GM19452 (cell line): ENCODE measurements around the gene TBL1Y.
"Not testable (repeated sequence)": the region's sequence is repeated elsewhere in the genome, so short reads cannot be mapped to it uniquely, and the experiment has no call there.

Experiments used
- ATAC-seq: cut with Tn5 transposase; IDR thresholded peaks from one replicate; pipeline ENCODE4 v1.9.1; 2021; ENCODE audit not compliant: unreplicated experiment

TBL1Y gene

GRCh38 chrY:6972271-6972887 lies 61.9 kb downstream of the TBL1Y start:
- no peak for ATAC-seq

- ATAC-seq = no peak
Observed at GRCh38 chrY:6974971-6975370, 64.5 kb downstream of the TBL1Y start.

- no peak for ATAC-seq
Observed at GRCh38 chrY:6977783-6978182, 67.3 kb downstream of the TBL1Y start.

DNA sequence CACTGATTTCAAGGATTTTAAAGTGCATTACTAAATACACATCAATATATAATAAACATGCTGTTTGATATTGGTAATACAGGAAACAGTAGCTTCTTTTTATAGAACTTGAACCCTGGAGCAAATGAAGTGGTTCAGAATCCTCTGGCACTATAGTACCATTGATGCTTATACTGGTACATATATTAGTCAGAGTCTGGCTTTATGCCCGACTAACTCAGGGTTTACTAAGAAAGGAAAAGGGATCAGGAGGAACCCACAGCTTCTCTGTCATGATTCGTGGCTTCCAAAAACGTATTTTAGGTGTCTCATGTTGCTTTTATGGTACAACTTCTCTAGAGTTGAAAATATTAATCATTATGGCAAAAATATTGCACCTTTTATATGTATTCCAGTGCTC lies 72.7 kb downstream of the TBL1Y start:
- ATAC-seq = no peak

DNA sequence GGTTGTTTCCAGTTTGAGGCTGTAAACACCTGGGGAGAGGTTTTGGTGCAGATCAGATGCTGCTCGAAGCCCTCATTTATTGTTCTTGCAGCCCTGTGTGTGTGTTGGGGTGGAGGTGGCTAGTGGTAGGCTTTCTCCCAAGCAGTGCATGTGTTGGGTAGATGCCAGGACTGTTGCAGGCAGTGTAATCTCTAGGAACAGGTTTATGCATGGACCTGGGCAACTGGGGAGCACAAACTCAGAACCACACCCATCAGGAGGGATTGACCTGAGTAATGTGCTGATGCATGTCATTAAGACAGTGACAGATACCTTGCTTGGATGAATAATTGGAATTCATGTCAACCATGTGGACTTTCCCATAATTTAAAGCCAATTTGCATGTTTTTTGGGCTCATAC lies 77.3 kb downstream of the TBL1Y start:
- ATAC-seq = no peak

GRCh38 chrY:6989886-6990620 lies 79.6 kb downstream of the TBL1Y start:
- ATAC-seq = no peak

DNA sequence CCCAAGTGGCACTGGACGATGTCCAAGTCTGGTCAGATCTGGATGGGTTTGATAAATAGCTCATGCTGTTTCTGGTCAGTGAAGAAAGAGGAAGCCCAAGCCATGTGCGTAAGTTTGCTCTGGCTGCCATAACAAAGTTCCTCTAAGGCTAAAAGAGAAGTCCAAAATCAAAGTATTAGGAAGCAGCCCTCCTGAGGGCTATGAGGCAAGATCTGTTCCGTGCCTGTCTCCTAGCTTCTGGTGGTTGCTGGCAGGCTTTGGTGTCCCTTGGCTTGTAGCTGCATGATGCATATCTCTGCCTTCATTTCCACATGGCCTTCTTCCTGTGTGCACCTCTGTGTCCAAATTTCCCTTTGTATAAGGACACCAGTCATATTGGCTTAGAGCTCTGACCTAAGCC lies 81.5 kb downstream of the TBL1Y start:
- no peak for ATAC-seq

GRCh38 chrY:6995987-6996386 lies 85.5 kb downstream of the TBL1Y start:
- no peak for ATAC-seq

DNA sequence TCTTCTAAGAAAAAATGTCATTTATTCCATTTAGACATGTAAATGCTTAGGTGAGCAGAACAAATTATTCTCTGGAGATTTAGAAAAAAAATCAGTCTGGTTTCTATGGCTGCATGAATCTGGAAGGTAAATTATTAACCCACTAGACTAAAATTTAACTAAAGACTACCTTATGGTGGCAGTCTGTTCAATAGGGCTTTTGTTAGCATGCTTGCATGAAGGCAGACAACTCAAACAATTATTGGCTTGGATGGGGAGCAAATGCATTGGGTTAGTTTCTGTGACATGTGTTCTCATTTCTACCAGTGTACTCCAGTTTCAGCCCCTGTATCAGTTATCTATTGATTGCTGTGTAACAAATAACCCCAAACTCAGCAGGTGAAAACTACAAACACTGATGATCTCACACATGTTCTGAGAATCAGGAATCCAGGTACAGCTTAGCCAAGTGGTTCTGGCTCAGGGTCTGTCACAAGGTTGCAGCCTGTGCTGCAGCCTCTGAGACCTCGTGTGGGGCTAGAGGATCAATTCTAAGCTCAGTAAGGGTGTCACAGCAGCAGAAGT lies 87.1 kb downstream of the TBL1Y start:
- ATAC-seq = no peak

- ATAC-seq = no peak
Observed at GRCh38 chrY:6999905-7000304, 89.4 kb downstream of the TBL1Y start.

DNA sequence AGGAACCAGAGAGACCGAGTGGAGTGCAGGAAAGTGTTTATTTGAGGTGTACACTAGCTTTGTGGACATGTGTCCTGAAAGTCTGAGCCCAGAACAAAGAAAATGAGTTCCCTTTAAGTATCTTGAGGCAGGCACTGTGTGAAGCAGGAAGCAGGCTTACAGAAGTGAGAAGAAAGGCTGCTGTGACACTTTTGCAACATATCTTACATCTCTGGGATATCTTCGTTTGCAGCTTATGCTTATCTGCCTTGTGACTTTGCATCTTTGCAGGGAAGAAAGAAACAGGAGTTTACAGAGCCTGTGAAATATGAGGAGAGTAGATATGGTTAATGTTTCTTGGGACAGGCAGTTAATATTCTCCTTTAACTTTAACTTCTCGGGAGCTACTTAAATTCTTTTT lies 92.1 kb downstream of the TBL1Y start:
- no peak for ATAC-seq

DNA sequence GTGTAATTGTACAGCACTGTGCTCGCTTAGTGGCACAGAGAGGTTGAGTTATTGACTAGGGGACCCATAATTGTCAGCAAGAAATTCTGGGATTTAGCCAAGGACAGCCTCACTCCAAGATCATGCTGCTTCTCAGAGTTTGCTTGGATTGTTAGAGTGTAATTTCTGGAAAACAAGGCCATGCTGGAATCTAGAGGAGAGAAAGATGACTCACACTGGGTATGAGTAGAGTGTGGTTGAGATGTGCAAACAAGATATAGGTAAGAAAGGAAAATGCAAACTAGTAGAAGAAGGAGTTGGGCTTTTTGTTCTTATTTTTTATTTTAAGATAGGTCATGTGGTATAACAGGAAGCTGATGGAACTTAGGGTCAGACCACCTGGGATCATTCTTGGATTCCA lies 97.4 kb downstream of the TBL1Y start:
- no peak for ATAC-seq

- ATAC-seq = no peak
Observed at GRCh38 chrY:7008578-7009355, 98.3 kb downstream of the TBL1Y start.

- ATAC-seq = no peak
Observed at GRCh38 chrY:7013051-7013450, 102.6 kb downstream of the TBL1Y start.

DNA sequence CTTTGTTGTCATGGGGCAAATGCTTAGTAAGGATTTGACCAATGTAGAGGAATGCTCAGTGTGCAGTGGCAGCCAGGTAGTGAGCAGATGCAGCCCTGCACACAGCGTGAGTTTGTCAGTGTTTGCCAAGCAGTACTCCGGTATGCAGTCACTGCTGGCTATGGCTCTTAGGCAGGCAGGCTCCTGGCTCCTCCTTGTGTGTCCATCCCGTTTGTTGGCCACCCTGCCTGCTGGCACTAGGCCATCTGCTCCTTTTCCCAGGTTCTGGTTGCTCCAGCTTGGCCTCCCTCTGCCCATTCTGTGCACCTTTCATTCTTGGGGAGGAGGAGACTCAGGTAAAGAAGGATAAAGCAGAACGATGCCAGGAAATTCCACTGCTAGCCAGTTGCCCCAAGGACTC lies 106.0 kb downstream of the TBL1Y start:
- ATAC-seq = no peak

- no peak for ATAC-seq
Observed at GRCh38 chrY:7017244-7018080, 107.0 kb downstream of the TBL1Y start.

DNA sequence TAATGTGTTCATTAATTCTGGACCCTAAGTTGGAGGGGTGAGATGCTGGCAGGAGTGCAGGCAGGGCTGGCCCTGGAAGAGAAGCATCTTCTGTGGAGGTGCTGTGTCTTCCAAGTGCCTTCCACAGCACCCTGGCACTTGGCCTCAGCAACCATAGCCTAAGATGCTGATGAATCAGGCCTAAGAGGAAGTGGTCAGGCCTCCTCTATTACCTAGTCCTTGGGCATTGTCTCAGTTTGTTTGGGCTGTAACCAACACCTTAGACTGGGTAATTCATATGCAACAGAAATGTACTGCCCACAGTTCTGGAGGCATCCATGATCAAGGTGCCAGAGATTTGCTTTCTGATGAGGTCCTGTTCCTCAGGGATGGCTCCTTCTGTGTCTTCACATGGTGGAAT lies 128.5 kb downstream of the TBL1Y start:
- no peak for ATAC-seq

DNA sequence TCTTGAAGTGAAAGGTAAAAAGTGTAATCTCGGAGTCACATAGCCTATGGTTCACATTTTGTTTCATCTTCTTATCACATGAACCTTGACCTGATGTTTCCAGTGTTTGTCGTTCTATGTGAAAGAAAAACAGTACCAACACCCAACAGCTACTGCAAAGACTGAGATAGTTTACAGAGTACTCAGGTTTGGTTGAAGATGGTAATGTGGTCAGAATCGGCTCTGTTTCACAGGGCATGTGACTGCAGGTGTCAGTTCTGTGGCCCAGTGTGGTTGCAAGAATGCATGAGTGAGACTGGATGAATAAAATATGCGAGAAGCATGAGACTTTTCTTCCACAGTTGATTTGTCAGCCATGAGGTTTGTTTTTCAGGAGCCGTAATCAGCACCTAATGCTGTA lies 130.2 kb downstream of the TBL1Y start:
- no peak for ATAC-seq

GRCh38 chrY:7041983-7042382 lies 131.5 kb downstream of the TBL1Y start:
- ATAC-seq = no peak

DNA sequence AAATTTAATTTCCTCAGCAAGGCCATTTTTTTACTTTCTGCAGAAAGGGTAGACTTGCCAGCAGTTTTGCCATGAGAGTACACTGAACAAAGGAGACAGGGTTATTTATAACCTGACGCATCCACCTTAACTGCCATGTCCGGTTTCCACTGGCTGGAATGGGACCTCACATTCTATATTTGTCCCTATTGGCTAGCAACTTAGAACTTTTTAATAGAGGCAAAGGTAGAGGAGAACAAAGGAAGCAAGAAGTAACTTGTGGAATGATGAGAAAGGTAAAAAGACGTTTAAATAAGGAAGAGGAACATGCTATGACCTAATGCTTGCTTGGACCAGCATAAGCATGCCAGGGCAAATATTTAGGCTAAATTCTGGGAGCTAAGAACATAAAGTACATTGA lies 142.0 kb downstream of the TBL1Y start:
- not testable (repeated sequence) for ATAC-seq

DNA sequence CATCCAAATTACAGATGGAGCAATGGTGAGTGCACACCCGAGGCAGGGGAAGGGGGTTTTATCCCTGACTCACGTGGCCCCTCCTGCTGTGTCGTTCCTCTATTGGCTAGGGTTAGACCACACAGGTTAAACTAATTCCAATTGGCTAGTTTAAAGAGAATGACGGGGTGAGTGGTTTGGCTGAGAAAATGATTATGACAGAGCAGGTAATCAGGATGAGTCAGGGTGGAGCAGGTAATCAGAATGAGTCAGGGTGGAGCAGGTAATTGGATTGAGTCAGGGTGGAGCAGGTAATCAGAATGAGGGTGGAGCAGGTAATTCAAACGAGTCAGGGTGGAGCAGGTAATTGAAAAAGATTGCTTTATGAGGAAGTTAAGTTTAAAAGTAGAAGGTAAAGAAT lies 146.4 kb downstream of the TBL1Y start:
- no peak for ATAC-seq
